Measurements from ENCODE around the gene PPFIA4.

The PPFIA4 gene

DNA sequence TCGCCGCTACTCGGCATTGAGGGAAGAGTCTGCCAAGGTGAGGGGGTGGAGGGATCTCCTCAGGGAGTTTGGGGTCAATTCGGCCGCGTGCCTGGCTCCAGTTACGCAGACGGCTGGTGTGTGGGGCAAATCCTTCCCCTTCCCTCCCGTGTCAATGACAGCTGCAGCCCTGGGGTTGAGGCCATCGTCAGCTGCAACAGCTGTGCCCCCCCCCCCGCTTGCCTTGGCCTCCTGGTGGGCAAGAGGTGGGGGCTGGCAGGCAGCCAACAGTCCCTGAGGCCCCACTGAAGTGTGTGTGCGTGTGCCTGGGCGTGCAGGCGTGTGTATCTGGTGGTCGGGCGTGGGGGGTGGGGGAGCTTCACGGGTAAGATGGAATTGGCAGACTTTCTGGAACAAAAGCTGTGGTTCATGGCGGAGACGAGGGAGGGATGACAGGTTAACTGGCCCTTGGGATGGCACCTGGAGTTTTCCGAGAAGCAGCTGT lies 25.6 kb downstream of the PPFIA4 start:
- H3K36me3 Mint-ChIP-seq = no peaks in the 10 kb centered on the region
- ATAC-seq (ENCODE audit: low read depth) (no peak), DNase-seq (ENCODE audit: low spot score in 2 of 2) (no peak)
- H3K9me3 Mint-ChIP-seq = no peaks in the 10 kb centered on the region
- no peak overlapping the region for H3K27ac Mint-ChIP-seq
- no peak overlapping the region for H3K4me3 Mint-ChIP-seq
- H3K27me3 Mint-ChIP-seq = peaks cover 26% of the 10 kb centered on the region
- H3K4me1 Mint-ChIP-seq = no peaks in the 10 kb centered on the region

DNA sequence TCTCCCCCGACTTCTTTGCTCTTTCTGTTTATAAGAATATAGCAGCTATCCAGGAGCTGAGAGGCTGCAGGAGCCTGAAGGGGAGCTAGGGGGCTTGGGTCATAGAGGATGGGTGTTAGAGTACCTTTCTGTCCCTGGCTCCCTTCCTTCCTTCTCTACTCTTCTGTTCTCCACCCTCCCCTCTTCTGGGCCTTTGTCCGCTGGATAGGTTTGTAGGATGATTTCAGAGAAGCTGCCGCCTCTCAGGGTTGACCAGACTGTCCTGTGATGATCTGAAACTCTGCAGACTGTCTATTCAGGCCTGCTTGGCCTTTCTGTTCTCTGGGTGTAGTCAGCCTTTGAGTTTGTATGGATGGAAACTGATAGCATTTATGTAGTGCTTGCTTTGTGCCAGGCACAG lies 26.3 kb downstream of the PPFIA4 start:
- Mint-ChIP-seq H3K27me3 (peaks cover 27% of the 10 kb centered on the region), H3K9me3 (no peaks in the 10 kb centered on the region), H3K36me3 (no peaks in the 10 kb centered on the region), H3K4me3 (no peak overlapping the region), H3K27ac (no peak overlapping the region), H3K4me1 (no peaks in the 10 kb centered on the region)
- no peak for ATAC-seq (ENCODE audit: low read depth)
- no peak for DNase-seq (ENCODE audit: low spot score in 2 of 2)

DNA sequence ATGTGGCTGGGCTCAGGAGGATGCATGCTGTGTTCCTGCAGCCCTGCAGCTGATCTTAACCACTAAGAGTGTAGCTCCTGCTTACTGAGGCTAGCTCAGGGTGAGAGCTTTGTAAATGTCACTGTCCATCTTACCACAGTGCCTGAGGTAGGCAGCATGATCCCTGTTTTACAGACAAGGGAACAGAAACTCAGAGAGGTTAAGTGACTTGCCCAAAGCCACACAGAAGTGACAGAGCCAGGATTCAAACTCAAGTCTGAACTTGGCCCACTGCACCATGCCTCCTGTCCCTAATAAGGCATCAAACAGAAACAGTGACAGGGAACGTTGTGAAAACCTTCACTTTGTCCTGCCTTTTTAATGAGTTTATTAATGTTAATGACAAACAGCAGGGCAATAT lies 27.9 kb downstream of the PPFIA4 start:
- no peak overlapping the region for H3K27ac Mint-ChIP-seq
- no peak for ATAC-seq (ENCODE audit: low read depth)

DNA sequence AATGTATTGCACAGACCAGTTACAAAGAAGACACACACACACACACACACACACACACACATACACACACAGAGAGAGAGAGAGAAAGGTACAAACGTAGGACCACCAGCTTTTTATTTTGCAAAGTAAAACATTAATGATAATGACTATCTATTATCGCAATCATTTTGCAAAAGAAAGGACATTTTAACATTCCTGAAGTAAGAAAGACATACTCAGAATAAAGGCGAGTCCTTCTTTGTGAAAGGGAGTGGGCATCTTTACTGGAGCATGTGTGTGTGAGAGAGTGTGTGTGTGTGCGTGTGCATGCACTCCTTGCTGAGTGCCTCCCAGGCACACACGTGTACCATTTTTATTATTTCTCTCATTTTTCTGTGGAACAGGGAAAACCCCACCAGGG lies 28.4 kb downstream of the PPFIA4 start:
- peaks cover 25% of the 10 kb centered on the region for H3K27me3 Mint-ChIP-seq
- DNase-seq (ENCODE audit: low spot score in 2 of 2) = no peak
- H3K4me1 Mint-ChIP-seq = peaks cover 4% of the 10 kb centered on the region
- H3K9me3 Mint-ChIP-seq = no peaks in the 10 kb centered on the region
- no peak overlapping the region for H3K27ac Mint-ChIP-seq
- ATAC-seq (ENCODE audit: low read depth) = no peak
- H3K36me3 Mint-ChIP-seq = no peaks in the 10 kb centered on the region
- H3K4me3 Mint-ChIP-seq = no peak overlapping the region

More for the DNA sequence above, 27.9 kb downstream of the PPFIA4 start:
- no peak for DNase-seq (ENCODE audit: low spot score in 2 of 2)
- Mint-ChIP-seq H3K4me3 (no peak overlapping the region), H3K9me3 (no peaks in the 10 kb centered on the region), H3K36me3 (no peaks in the 10 kb centered on the region), H3K27me3 (peaks cover 23% of the 10 kb centered on the region), H3K4me1 (peaks cover 4% of the 10 kb centered on the region)

DNA sequence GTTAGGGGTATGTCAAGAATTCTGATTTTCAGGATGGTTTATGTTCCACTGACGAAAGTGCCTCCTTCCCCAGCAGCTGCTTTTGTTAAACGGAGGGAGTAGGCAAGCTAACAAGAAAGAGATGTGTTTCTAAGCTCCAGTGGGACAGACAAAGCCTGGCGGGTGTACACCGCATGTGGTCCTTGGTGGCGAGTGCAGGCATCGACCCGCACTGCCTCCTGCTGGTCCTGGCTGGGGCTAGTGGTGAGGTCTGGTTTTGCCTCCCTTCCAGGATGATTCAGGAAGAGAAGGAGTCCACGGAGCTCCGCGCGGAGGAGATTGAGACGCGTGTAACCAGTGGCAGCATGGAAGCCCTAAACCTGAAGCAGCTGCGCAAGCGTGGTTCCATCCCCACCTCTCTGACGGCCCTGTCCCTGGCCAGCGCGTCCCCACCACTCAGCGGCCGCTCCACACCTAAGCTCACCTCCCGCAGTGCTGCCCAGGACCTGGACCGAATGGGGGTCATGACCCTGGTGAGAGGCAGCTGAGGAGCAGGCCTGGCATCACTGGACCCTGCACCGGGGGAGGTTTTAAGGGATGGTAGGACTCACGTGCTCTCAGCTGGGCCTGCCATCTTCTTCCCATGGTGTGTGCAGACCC lies 29.0 kb downstream of the PPFIA4 start:
- peaks cover 4% of the 10 kb centered on the region for H3K4me1 Mint-ChIP-seq
- H3K36me3 Mint-ChIP-seq = no peaks in the 10 kb centered on the region
- no peak overlapping the region for H3K27ac Mint-ChIP-seq
- H3K27me3 Mint-ChIP-seq = peaks cover 24% of the 10 kb centered on the region
- DNase-seq (ENCODE audit: low spot score in 2 of 2) (no peak), ATAC-seq (ENCODE audit: low read depth) (no peak)
- no peaks in the 10 kb centered on the region for H3K9me3 Mint-ChIP-seq
- no peak overlapping the region for H3K4me3 Mint-ChIP-seq

DNA sequence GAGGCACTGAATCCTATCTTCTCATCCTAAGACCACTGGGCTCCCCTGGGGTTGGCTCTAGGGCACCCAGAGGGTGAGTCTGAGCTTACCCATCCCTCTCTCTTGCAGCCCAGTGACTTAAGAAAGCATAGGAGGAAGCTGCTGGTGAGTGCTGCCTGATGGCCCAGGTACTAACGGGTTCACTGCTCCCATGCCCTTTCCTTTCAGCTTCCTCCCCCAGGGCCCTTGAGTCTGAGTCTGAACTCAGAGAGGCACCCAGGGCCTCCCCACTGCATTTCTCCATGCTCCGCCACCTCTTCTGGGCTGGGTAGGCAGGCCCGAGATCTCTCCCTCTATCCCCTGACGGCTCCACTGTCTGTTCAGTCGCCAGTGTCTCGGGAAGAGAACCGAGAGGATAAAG lies 29.7 kb downstream of the PPFIA4 start:
- Mint-ChIP-seq H3K36me3 (no peaks in the 10 kb centered on the region), H3K9me3 (no peaks in the 10 kb centered on the region), H3K27ac (no peak overlapping the region), H3K4me3 (no peak overlapping the region), H3K27me3 (peaks cover 24% of the 10 kb centered on the region), H3K4me1 (peaks cover 4% of the 10 kb centered on the region)
- no peak for ATAC-seq (ENCODE audit: low read depth)
- no peak for DNase-seq (ENCODE audit: low spot score in 2 of 2)

DNA sequence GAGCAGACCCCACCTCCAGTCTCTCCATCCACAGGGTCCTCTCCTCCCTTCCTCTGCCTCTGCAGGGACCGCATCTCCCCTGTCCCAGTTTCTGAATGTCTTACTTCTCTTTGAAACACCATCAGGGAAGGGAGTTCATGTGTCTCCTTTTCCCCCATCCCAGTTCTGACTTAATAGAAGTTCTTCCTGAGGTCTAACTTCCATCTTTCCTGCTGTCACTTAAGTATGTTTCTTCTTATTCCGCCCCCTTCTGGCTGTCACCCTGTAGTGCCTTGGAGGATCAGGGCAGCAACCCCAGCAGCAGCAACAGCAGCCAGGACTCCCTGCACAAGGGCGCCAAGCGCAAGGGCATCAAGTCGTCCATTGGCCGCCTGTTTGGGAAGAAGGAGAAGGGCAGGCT lies 30.2 kb downstream of the PPFIA4 start:
- Mint-ChIP-seq H3K4me1 (peaks cover 4% of the 10 kb centered on the region), H3K36me3 (no peaks in the 10 kb centered on the region), H3K27ac (no peak overlapping the region), H3K9me3 (no peaks in the 10 kb centered on the region), H3K4me3 (no peak overlapping the region), H3K27me3 (peaks cover 25% of the 10 kb centered on the region)
- DNase-seq (ENCODE audit: low spot score in 2 of 2) = no peak
- ATAC-seq (ENCODE audit: low read depth) = no peak

DNA sequence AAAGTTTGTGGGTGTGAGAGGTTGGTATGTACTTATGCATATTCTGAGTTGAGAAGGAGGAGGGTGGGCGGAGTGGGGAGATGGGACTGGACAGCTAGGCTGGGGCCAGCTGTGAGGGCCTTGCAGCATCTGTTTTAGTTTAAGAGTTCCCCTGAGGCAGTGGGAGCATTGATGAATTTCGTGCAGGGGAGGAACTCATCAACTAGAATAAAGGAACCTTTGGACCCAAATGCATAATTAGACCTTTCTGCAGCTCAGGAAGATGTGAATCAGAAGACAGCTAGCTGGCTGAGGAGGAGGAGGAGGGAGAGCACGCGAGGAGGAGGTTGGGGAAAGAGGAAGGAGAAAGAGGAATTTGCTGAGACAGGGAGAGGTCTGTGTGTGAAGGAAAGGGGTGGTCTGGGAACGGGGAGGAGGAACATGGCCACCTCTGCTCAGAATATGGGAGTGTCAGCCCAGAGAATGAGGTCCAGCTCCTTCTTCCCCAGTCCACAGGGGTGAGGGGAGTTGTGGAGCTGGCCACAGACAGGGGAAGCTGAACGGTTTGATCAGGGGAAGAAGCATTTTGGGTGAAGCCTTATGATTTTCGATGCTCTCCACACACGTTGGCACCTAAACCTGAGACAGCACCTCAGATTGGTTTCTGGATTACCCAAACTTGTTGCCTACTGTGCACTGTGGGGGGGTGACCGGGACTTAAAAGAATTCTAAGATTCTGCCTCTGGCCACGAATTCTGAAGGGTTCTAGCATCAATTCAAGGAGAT lies 31.8 kb downstream of the PPFIA4 start:
- no peaks in the 10 kb centered on the region for H3K9me3 Mint-ChIP-seq

DNA sequence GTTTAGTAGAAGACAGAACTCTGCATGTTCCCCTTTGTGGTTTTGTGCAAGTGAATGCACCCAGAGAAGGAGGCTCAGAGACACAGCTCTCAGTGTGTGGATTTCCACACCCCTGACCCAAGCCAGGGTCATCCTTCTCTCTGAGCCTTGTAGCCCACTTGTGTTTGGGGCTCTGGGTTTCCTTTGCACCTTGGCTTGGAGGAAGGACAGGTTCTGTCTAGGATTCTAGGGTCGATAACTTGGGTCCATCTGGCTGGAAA lies 32.3 kb downstream of the PPFIA4 start:
- Mint-ChIP-seq H3K27me3 (peaks cover 23% of the 10 kb centered on the region), H3K9me3 (no peaks in the 10 kb centered on the region), H3K36me3 (no peaks in the 10 kb centered on the region), H3K4me1 (peaks cover 4% of the 10 kb centered on the region), H3K4me3 (no peak overlapping the region), H3K27ac (no peak overlapping the region)
- no peak for ATAC-seq (ENCODE audit: low read depth)
- DNase-seq (ENCODE audit: low spot score in 2 of 2) = no peak

More for the DNA sequence above, 31.8 kb downstream of the PPFIA4 start:
- H3K27ac Mint-ChIP-seq = no peak overlapping the region
- no peak overlapping the region for H3K4me3 Mint-ChIP-seq
- ATAC-seq (ENCODE audit: low read depth) (no peak), DNase-seq (ENCODE audit: low spot score in 2 of 2) (no peak)
- peaks cover 23% of the 10 kb centered on the region for H3K27me3 Mint-ChIP-seq
- H3K36me3 Mint-ChIP-seq = no peaks in the 10 kb centered on the region
- peaks cover 4% of the 10 kb centered on the region for H3K4me1 Mint-ChIP-seq

DNA sequence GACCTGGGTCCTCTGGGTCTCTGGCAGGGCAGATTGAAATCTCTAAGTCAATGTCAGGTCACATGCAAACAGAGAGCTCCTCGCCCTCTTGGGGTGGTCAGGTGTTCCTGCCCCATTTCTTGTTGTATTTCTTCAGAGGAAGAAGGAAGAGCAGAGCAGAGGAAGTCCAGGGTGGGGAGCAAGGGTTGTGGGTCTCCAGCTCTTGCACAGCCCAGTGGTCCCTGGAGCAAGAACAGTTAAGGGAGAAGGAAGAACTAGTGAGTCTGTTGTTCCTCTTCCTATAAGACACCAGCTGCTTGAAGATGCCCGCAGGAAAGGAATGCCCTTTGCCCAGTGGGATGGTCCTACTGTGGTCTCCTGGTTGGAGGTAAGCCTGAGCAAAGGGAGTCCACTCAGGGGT lies 33.2 kb downstream of the PPFIA4 start:
- no peak overlapping the region for H3K4me3 Mint-ChIP-seq
- H3K36me3 Mint-ChIP-seq = no peaks in the 10 kb centered on the region
- ATAC-seq (ENCODE audit: low read depth) (no peak), DNase-seq (ENCODE audit: low spot score in 2 of 2) (no peak)
- H3K27me3 Mint-ChIP-seq = peaks cover 22% of the 10 kb centered on the region
- H3K27ac Mint-ChIP-seq = no peak overlapping the region
- peaks cover 4% of the 10 kb centered on the region for H3K4me1 Mint-ChIP-seq
- H3K9me3 Mint-ChIP-seq = no peaks in the 10 kb centered on the region

DNA sequence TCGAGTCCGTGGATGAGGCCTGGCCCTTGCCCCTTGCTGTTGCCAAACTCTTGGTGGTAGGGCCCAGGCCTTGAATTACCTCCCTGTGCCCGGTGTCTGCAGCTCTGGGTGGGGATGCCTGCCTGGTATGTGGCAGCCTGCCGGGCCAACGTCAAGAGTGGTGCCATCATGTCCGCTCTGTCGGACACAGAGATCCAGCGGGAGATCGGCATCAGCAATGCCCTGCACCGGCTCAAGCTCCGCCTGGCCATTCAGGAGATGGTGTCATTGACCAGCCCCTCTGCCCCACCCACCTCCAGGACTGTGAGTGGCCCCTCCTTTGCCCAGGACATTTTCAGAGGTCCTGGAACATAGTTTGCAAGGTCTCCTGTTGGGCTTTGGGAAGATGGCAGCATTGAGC lies 33.8 kb downstream of the PPFIA4 start:
- no peaks in the 10 kb centered on the region for H3K36me3 Mint-ChIP-seq
- no peak overlapping the region for H3K4me3 Mint-ChIP-seq
- no peak for DNase-seq (ENCODE audit: low spot score in 2 of 2)
- peaks cover 4% of the 10 kb centered on the region for H3K4me1 Mint-ChIP-seq
- ATAC-seq (ENCODE audit: low read depth) = no peak
- H3K27ac Mint-ChIP-seq = no peak overlapping the region
- H3K9me3 Mint-ChIP-seq = no peaks in the 10 kb centered on the region
- peaks cover 20% of the 10 kb centered on the region for H3K27me3 Mint-ChIP-seq

DNA sequence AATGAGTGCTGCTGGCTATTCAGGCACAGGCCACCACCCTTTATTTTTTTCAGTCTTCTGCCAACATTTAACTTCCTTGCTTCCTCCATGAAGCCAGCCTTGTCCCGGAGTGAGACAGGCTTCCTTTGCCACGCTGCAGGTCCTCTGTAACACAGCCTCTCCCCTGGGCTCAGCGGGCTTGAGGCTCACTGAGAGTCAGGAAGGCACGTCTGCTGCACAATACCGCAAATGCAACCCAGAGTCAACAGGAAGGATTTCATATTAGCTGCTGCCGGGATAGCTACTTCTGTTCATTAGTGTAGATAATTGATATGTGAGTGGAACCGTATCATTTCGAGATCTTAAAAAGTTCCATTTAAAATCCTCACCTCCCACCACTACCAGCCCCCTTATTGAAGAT lies 37.0 kb downstream of the PPFIA4 start:
- Mint-ChIP-seq H3K9me3 (no peaks in the 10 kb centered on the region), H3K27me3 (peaks cover 15% of the 10 kb centered on the region), H3K4me3 (no peak overlapping the region), H3K4me1 (no peaks in the 10 kb centered on the region), H3K36me3 (peaks cover 3% of the 10 kb centered on the region), H3K27ac (no peak overlapping the region)
- ATAC-seq (ENCODE audit: low read depth) (no peak), DNase-seq (ENCODE audit: low spot score in 2 of 2) (no peak)

DNA sequence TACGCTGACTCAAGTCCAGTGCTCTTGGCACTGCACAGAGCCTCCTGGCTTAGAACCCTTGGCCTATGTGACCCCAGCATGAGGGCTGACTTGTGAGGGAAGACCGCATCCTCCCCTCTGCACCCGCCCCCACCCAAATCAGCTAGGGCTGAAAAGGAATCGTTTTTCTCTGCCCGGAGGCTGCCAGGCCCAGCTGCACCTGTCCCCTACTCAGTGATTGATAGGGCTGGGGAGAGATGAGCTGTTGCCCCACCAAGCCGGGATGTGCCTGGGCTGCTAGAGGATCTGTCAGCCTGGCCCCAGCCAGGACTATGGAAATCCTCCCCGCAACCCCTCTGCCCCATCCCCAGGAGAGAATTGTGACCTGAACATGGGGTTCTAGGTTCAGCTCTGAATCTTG lies 38.9 kb downstream of the PPFIA4 start:
- Mint-ChIP-seq H3K4me3 (no peak overlapping the region), H3K36me3 (peaks cover 3% of the 10 kb centered on the region), H3K9me3 (no peaks in the 10 kb centered on the region), H3K27me3 (peaks cover 13% of the 10 kb centered on the region), H3K4me1 (peaks cover 4% of the 10 kb centered on the region), H3K27ac (no peak overlapping the region)
- ATAC-seq (ENCODE audit: low read depth) (no peak), DNase-seq (ENCODE audit: low spot score in 2 of 2) (no peak)

DNA sequence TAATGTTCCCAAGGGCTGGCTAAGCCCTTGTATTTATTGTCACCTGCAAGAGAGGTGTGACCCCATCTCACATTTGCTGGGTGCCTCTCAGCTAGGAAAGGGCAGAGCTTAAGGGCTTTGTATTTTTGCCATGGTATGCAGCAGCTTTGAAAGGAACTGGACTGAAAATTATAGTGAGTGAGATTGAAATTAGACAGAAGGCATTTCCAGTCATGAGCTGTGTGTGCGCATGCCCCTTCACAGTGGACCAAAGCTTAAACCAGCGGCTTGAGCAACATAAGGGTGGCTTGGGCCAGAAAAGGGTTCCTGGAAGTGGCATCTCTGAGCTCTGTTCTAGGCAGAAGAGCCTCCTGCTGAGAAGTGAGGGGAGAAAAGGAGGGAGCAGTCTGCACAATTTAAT lies 39.7 kb downstream of the PPFIA4 start:
- Mint-ChIP-seq H3K4me3 (no peak overlapping the region), H3K4me1 (peaks cover 4% of the 10 kb centered on the region), H3K36me3 (peaks cover 3% of the 10 kb centered on the region), H3K27ac (no peak overlapping the region), H3K9me3 (no peaks in the 10 kb centered on the region), H3K27me3 (peaks cover 11% of the 10 kb centered on the region)
- ATAC-seq (ENCODE audit: low read depth) = no peak
- DNase-seq (ENCODE audit: low spot score in 2 of 2) = no peak

DNA sequence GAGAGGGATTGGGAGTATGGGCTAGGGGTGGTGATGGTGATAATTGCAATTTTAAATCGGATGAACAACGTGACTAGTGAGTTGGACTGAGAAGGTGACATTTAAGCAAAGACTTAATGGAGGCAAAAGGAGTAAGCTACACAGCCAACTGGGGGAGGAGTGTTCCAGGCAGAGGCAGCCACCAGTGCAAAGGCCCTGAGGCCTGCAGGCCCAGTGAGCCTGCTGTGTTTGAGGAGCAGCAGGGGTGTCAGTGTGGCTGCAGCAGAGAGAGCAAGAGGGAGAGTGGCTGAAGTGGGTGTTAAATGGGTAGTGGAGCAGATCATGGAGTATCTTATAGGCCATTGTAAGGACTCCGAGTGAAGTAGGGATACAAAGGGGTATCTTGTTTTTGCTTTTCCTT lies 40.7 kb downstream of the PPFIA4 start:
- Mint-ChIP-seq H3K36me3 (peaks cover 3% of the 10 kb centered on the region), H3K9me3 (no peaks in the 10 kb centered on the region), H3K27ac (no peak overlapping the region), H3K4me1 (peaks cover 4% of the 10 kb centered on the region), H3K4me3 (no peak overlapping the region), H3K27me3 (peaks cover 7% of the 10 kb centered on the region)
- DNase-seq (ENCODE audit: low spot score in 2 of 2) (no peak), ATAC-seq (ENCODE audit: low read depth) (no peak)
